Endothelial cell of hepatic sinusoid (primary cell): ENCODE results near the gene STX5.
"Not testable (repeated sequence)": the region's sequence is repeated elsewhere in the genome, so short reads cannot be mapped to it uniquely, and the experiment has no call there.

ENCODE experiments used
- in situ Hi-C: cut with HindIII; loops from 2 replicates; pipeline ENCODE4 v1.10.0; 2017; ENCODE audit warnings: low sequenced_read_pairs

The STX5 gene

DNA sequence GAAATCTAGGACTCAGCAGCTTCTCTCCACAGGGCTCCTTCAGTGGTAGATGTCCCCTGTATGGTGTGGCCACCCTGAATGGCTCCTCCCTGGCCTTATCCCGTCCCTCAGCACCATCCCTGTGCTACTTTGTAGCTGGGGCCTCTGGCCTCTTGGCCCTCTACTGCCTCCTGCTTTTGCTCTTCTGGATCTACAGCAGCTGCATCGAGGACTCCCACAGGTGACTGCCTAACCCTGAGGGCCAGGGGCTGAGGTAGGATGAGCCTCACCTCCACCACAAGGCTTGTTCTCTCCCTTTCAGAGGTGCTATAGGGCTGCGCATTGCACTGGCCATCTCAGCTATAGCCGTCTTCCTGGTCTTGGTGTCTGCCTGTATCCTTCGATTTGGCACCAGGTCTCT lies 42.9 kb downstream of the STX5 start:
- in situ Hi-C loops: no loop called here

- in situ Hi-C loops: no loop called here
Observed at GRCh38 chr11:62787005-62787759, 44.7 kb downstream of the STX5 start, which contains the start of gene TMEM179B. TMEM179B (plus strand) TSS chr11:62787402; CDS start chr11:62787432, 30 bp downstream.

DNA sequence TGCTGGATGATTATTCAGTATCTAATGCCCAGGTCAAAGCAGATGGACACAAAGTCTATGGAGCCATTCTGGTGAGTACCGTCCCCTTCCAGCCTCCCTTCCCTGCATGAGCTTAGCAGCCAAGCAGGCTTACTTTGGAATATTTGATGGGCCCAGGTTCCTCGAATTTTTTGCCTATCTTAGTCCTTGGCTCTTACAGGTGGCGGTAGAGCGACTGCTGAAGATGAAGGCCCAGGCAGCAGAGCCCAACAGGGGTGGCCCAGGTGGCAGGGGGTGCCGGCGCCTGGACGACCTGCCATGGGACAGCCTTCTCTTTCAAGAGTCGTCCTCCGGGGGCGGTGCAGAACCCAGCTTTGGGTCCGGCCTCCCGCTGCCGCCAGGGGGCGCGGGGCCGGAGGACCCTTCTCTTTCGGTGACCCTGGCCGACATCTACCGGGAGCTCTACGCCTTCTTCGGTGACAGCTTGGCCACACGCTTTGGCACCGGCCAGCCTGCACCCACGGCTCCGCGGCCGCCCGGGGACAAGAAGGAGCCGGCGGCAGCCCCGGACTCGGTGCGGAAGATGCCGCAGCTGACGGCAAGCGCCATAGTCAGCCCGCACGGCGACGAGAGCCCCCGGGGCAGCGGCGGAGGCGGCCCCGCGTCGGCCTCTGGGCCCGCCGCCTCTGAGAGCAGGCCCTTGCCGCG lies 45.4 kb downstream of the STX5 start:
- in situ Hi-C loops: no loop called here

- in situ Hi-C loops: no loop called here
Observed at GRCh38 chr11:62782753-62783152, 49.1 kb downstream of the STX5 start.

DNA sequence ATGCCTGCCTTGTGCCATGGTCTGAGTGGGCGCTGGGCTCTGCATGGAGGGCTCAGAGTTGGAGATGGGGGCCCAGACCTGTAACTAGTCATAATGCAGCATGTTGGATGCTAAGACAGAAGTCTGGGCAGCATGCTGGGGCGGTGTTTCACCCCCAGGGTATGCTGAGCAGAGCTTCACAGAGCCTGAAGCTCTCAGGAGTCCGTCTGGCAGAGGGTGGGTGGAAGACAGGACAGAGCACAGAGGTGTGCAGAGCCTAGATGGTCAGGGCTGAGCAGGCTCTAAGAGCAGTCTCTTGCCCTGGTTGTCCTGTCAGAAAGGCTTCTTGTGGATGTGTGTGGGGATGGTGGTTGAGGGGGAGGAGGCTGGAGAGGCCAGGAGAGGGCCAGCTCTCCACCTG lies 53.4 kb downstream of the STX5 start:
- in situ Hi-C loops: loop anchor here (10.0 kb wide), 1 partner anchor 64 kb away; no protein-coding TSS in a partner anchor

GRCh38 chr11:62777389-62777788 lies 54.5 kb downstream of the STX5 start:
- in situ Hi-C loops: loop anchor here (10.0 kb wide), 1 partner anchor 63 kb away; no protein-coding TSS in a partner anchor

GRCh38 chr11:62775646-62776045 lies 56.2 kb downstream of the STX5 start:
- in situ Hi-C loops: loop anchor here (10.0 kb wide), 1 partner anchor 61 kb away; no protein-coding TSS in a partner anchor

DNA sequence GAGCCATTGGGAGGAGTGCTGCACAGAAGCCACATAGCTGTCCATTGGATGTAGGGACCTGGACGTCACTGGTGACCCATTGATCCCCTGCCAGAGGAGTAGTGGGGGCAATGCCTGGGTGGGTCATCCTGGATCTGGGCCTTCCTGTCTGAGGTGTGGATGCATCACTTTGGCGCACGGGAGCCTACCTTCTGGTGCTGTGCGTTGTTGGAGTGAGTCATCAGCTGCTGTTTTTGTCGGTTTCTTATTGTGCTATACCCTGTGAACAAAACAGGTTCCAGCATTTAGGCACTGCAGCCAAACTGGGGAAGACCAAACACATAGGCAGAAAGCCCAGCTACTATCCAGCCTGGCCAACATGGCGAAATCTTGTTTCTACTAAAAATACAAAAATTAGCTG lies 57.4 kb downstream of the STX5 start:
- in situ Hi-C loops: loop anchor here (5.0 to 10.0 kb wide), 2 partner anchors 60 to 102 kb away; partner anchors contain the start of genes LBHD1 and UQCC3

DNA sequence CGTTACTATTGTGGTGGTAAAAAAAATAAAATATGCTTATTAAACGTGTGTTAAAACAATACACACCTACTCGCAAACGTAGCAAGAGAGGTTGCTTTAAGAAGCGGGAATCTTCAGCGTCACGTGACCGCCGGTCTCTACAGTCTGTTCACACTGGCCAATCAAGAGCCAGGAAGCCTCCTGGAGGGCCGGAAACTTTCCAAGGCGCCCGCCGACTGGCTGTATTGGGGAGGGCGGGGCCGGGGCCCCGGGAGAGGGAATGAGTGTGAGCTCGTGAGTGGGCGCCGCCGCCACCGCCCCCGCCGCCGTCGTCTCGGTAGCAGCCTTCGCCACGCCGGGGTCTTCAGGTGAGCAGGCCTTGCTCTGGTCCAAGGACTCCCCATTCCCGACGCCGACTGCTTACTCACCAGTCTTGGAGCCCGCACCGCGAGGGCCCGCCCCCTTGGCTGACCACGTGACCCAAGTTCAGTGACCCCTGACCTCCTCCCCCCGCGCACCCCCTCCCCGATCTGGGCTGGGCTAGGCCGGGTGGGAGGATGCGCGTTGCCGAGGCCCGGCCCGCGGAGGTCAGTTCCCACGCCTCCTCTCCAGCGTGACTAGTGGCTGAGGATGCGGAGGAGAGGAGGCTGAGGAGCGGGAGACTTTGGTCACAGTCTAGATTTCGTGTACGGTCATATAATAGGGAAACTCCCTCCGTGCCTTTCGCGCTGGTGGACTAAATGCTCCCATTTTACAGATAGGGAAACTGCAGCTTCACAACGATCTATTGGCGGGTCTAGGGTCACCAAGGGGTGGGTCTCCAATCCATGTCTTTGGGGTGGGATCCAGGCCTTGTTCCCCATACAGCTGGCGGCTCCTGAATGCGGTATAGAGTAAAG lies 60.5 kb downstream of the STX5 start, which contains the start of gene TAF6L:
Gene TAF6L, plus strand, starts transcription at position 253 of the 878 bp plus-strand sequence. CDS start 4,388 bp downstream, outside the sequence.
- in situ Hi-C loops: loop anchor here (5.0 to 10.0 kb wide), 2 partner anchors 57 to 99 kb away; partner anchors contain the start of genes LBHD1 and UQCC3

DNA sequence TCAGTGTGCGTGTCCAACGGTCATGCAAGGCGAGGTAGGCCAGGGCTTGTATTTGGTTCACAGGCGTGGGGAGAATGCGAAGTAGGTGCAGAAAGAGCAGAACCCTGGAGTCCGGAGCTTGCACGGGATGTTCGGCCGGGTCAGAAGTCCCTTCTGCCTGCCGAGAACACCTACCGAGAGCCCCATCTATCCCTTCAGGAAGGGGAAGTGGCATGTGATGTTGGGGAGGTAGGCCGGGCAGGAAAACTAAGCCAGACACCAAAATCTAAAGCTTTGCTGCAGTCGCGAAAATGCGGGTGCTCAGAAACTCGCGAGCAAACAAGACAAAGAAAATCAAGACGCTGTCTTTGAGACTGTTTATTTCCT lies 61.1 kb downstream of the STX5 start:
- in situ Hi-C loops: loop anchor here (5.0 to 10.0 kb wide), 2 partner anchors 56 to 98 kb away; partner anchors contain the start of genes LBHD1 and UQCC3

GRCh38 chr11:62760867-62761227 lies 71.0 kb downstream of the STX5 start:
- in situ Hi-C loops: not testable (repeated sequence)

DNA sequence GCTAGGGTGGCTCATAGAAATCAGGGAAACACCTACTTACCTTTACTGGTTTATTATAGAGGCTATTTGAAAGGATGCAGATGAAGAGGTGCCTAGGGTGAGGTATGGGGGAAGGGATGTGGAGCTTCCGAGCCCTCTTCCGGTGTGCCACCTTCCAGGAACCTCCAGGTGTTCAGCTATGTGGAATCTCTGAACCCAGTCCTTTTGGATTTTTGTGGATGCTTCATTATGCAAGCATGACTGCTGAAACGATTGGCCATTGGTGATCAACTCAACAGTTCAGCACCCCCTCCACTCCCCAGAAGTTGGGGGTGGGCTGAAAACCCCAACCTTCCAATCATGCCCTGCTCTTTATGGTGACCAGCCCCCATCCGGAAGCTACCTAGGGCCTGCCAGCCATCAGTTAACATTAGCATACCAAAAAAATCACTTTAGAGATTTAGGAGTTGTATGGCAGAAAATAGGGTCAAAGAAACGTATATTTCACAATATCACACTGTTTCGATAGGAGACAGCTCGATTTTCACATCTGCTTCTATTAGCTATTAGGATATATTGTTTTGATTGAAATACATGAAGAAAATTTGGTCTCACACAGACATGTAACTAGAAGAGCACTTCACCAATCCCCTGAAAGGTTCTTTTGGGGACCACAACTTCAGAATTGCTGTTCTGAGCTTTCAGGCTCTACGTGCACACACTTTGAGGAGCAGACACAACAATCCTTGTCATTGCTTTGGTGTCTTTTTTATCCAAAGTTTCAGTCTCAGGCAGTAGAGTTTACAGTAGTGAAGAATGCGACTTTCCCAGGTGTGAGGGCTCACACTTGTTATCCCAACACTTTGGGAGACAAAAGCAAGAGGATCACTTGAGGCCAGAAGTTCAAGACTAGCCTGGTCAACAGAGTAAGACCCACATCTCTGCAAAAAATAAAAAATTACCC lies 73.7 kb downstream of the STX5 start:
- in situ Hi-C loops: no loop called here
